Left ventricle myocardium superior (tissue), 1 donor: ENCODE measurements around the gene SLCO3A1. TPM values are rescaled to one million over a fixed set of nuclear protein-coding genes. Genes with fewer than 3 reads are reported as not detected.
"Not testable (repeated sequence)": the region's sequence is repeated elsewhere in the genome, so short reads cannot be mapped to it uniquely, and the experiment has no call there.

Source experiments
- ATAC-seq: fragments of 200-7000 bp; cut with Tn5 transposase; one replicate; pipeline ENCODE4 v1.9.1; 2020; ENCODE audit warnings: mild to moderate bottlenecking, moderate library complexity
- DNase-seq: peaks from one replicate; pipeline ENCODE4 v3.0.0-alpha.2; 2020
- intact Hi-C: fragments of 100-400 bp; cut with micrococcal nuclease; formaldehyde crosslinking; loops from one replicate; pipeline ENCODE4 v1.11.0; 2022
- total RNA-seq: library from RNA; stranded (reverse); fragmentation: NEBNext Ultra II Directional; extraction: Animal tissue kit (Norgen Biotek cat#: 25700); gene quantifications from one replicate; pipeline ENCODE4 v1.2.1, GENCODE V29; 2021
- donor health status: DM: no; HTN: yes; CAD: no; lungs with severe emphysema.

SLCO3A1 gene
- total RNA-seq, 1 donor from 2014 or later, result 52.8 TPM

GRCh38 chr15:92170897-92171296 is 317.4 kb downstream of the SLCO3A1 start:
- DNase-seq (no peak), ATAC-seq (no peak)
- intact Hi-C loops, result no loop called here

GRCh38 chr15:92178911-92179310 is 325.4 kb downstream of the SLCO3A1 start:
- DNase-seq, result no peak
- intact Hi-C loops, result no loop called here
- no peak for ATAC-seq

- intact Hi-C loops, result no loop called here
- DNase-seq (no peak), ATAC-seq (peak; percentile 34)
Observed at GRCh38 chr15:92184142-92184541, 330.6 kb downstream of the SLCO3A1 start.

- ATAC-seq, result no peak
- intact Hi-C loops, result no loop called here
- peak; percentile 35 for DNase-seq
Observed at GRCh38 chr15:92184679-92185230, 331.2 kb downstream of the SLCO3A1 start.

- ATAC-seq, result no peak
- DNase-seq, result no peak
- intact Hi-C loops, result no loop called here
Observed at GRCh38 chr15:92187975-92188374, 334.5 kb downstream of the SLCO3A1 start.

GRCh38 chr15:92189166-92189565 is 335.7 kb downstream of the SLCO3A1 start:
- no peak for ATAC-seq
- no peak for DNase-seq
- intact Hi-C loops, result no loop called here

GRCh38 chr15:92195241-92195640 is 341.7 kb downstream of the SLCO3A1 start:
- no peak for ATAC-seq
- DNase-seq, result no peak
- intact Hi-C loops, result no loop called here

GRCh38 chr15:92196342-92196741 is 342.8 kb downstream of the SLCO3A1 start:
- DNase-seq (no peak), ATAC-seq (peak; percentile 89)
- intact Hi-C loops, result no loop called here

GRCh38 chr15:92197746-92198145 is 344.2 kb downstream of the SLCO3A1 start:
- intact Hi-C loops, result no loop called here
- ATAC-seq (no peak), DNase-seq (no peak)

- no peak for ATAC-seq
- no peak for DNase-seq
- intact Hi-C loops, result no loop called here
Observed at GRCh38 chr15:92200891-92201290, 347.4 kb downstream of the SLCO3A1 start.

GRCh38 chr15:92205255-92205739 is 351.8 kb downstream of the SLCO3A1 start:
- intact Hi-C loops, result no loop called here
- peak; percentile 92 for ATAC-seq
- peak; percentile 26 for DNase-seq

- ATAC-seq, intact Hi-C loops, DNase-seq: not testable (repeated sequence)
Observed at GRCh38 chr15:92207601-92208000, 354.1 kb downstream of the SLCO3A1 start.
